ENCODE measurements around the gene SYTL3.

SYTL3 gene

GRCh38 chr6:158775832-158776231, 126.0 kb downstream of the SYTL3 start:
- DNase-seq = no peak

DNA sequence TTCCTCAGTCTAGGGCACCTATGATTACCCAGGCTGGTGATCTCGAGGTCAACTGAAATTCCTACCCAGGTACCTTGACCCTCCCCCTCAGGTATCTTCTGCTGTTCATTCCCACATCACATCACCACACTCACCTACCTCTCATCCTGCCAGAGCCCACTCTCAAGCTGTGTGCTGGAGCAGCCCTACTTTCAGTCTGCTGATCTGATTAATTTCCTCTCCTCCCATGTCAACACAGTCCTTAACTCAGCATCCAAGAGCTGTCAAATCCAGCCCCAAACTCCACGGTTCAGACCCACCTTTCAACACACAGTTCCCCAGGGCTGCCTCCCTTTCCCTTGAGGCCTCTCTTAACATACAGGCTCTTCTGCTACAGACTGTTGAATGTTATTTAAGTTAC, 126.9 kb downstream of the SYTL3 start:
- no peak for DNase-seq

DNA sequence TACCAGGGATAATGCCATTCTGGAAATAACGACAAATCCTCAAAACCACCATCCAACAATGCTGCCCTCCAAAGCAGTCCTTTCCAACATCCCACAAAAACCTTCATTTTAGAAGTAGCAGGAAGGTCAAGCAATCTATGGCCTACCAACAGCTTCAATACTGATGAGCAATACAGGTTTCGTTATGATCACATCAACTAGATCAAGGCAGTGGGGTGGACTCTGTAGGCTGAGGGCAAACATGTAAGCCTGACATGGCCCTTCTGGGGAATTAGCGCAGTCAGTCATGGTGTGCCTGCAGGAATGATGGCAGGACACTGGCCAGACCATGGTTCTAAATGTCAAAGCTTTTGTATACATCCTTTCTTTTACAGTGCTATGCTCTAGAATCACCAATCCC, 127.7 kb downstream of the SYTL3 start:
- DNase-seq = no peak

DNA sequence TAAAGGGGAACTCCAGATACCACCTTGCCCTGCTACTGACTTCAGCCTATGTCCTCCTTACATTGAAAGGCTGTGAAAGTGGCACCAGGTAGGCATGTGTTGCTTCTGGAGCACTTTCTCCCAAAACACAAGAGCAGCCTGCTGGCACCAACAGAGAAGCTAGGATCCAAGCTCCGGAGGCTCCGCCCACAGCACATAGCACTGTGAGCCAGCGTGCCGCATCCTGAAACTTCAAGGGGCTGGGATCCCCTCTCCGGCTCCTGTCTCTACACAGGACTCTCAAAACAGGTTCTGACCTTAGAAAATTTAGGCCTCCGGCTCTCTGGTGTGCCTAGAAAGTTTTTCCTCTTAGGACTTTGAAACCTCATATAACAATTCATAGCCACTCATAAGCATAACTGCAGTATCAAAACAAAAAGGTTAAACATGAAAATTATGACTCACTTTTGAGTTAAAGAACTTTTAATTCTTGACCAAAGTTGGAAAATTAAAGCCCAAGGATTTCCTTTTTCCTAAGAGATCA, 128.2 kb downstream of the SYTL3 start:
- no peak for DNase-seq

- no peak for DNase-seq
These were observed 130.5 kb downstream of the SYTL3 start for GRCh38 chr6:158780246-158780884.

DNA sequence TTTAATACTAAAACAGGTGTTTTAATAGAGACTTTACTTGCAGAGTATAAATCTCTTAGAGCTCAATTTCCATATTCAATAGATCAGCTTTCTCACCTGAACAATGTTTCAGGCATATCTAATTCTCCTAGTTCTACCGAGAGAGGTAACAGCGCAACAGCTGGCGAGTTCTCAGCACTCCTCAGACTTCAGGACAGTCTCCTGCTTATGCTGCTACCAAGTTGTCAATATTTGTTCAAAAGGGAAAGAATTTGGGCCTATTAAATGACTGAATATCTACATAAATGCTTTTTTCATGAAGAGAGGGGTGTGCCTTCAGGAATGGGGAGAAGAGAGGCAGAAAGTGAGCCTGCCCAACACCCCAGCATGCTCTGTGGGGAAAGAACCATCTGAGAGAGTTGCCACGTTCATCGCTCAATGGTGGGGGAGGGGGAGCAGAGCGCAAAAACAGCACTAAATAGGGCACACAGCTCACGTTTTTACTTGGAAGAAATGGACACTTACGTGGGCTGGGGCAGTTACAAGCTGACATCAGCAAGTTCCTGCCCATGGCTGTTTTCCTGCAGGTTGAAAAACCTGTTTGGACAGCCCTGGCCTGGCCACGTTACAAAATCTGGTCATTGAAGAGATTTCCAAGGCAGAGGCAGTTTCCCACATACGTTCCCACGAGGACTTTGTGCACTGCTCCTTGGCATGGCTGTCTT, 131.3 kb downstream of the SYTL3 start:
- DNase-seq = no peak

- no peak for DNase-seq
These were observed 132.0 kb downstream of the SYTL3 start for GRCh38 chr6:158781692-158782373.

DNA sequence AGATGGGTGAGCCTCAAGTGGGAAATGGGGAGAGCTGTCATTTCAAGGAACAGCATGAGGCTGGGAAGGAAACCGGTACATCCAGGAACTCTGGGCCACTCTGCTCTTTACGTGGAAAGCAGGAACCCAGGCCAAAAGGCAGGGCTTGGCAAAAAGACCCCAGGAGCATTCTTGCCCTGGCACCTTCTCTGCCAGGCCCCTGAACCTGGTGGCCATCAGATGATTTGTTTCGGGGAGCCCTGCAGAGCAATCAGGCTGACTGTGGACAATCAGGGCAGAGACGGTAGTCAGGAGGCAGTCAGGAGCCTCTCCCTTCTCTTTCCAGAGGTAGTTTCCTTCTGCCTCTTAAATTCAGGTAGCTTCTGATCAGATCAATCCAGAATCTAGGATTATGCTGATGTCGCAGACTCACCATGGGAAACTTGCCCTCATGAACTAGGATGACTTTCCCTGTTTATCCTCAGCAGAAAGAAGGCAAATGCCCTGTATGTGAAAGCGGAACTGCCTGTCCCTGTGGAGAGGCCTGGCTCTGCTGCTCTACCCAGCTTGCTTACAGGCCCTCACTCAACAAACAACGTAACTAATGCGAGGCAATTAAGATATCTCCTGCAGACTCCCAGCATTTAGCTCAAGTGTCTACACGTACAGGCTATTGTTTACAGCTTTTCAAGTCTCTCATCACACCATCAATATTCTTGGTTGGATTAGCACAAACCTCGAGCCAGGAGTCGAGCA, 132.7 kb downstream of the SYTL3 start:
- DNase-seq = no peak

DNA sequence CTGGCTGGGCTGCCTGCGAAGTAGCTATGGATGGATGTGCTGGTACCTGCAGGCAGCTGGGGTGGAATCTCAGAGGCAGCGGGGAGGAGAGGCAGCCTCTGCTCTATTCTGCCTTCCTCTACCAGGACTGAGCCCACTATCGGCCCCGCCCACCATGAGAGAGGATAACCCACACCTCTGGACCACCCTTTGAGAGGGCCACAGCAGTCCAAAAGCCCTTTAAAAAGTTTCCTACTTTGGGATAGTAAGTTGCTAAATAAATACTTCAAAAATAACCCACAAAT, 133.3 kb downstream of the SYTL3 start:
- DNase-seq = no peak

- DNase-seq = no peak
These were observed 134.0 kb downstream of the SYTL3 start for GRCh38 chr6:158783851-158784250.

DNA sequence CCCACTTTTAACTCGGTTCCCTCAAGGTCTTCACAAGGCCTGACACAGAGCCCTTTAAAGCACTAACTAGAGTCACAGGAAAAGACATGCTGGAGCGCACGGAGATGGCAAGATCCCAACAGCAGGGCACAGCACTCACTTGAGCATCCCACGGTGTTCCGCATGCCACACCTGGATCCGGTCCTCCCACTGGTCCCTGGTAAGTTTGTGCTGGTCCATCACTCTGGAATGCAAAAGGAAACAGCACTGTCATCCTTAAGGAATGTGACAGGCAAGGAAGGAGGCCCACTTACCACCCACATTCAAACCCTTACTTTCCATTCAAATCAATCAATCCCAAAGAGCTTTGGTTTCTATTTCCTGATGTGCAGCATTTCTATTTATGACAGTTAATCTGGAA, 134.7 kb downstream of the SYTL3 start:
- DNase-seq = no peak

- DNase-seq = no peak
These were observed 135.2 kb downstream of the SYTL3 start for GRCh38 chr6:158785036-158785435.

DNA sequence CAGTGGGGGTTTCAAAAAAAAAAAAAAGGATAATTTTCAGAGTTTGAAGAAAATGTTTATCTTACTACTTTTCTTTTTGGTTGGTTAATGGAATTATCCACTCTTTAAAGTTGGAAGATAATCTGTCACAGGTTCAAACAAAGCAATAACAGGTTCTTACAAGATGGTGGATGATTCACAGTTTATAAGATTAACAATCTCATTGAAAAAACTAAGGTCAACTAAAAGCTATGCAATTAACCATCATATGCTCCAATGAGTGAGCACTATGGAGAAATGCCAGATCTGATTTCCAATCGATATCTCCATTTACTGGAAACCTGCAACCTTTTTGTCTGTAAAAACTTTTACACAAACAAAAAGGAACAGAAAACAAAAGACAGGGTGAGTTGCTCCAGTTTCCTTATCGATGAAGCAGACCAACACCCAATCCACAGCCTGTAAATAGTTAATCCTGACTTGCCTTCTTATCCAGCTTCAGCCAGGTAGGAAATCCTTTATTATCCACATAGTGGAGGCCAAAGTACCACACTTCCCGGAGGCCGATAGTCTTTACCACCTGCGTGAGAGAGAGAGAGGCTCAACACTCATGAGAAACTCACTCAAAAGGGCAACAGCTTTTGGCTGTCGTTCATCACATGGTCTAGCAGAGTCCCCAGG, 136.9 kb downstream of the SYTL3 start:
- DNase-seq = peak; percentile 26

GRCh38 chr6:158787395-158787794, 137.5 kb downstream of the SYTL3 start:
- peak; percentile 43 for DNase-seq

- DNase-seq = peak; percentile 69
These were observed 139.5 kb downstream of the SYTL3 start for GRCh38 chr6:158789115-158789917.

- peak; percentile 3 for DNase-seq
These were observed 141.5 kb downstream of the SYTL3 start for GRCh38 chr6:158791274-158791855.

DNA sequence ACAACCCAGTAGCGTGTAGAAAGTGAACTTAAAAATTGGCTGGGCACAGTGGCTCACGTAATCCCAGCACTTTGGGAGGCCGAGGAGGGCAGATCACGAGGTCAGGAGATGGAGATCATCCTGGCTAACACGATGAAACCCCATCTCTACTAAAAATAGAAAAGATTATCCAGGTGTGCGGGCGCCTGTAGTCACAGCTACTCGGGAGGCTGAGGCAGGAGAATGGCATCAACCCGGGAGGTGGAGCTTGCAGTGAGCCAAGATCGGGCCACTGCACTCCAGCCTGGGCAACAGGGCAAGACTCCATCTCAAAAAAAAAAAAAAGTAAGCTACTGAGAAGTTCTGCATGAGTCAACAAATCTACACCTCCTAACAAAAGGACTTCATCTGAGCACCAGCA, 142.7 kb downstream of the SYTL3 start:
- DNase-seq = peak; percentile 32

DNA sequence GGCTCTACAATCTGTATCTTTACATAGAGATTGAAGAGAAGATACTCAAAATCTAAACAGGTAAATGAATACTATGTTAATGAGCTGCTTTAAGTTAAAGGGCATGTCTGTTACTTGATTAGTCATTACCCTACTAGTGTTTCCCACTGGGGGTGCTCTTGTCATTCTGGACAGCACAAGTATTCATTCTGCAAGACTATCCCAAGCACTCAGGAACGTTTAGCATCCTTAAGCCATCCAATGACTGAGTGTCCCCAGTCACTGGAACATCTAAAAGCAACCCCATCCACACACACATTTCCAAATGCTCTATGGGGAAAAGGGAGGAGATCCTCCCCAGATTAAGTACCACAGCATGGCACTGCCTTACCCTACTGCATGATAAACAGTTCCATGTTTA, 143.6 kb downstream of the SYTL3 start:
- DNase-seq = peak; percentile 59

- peak; percentile 53 for DNase-seq
These were observed 145.7 kb downstream of the SYTL3 start for GRCh38 chr6:158795516-158795915.

DNA sequence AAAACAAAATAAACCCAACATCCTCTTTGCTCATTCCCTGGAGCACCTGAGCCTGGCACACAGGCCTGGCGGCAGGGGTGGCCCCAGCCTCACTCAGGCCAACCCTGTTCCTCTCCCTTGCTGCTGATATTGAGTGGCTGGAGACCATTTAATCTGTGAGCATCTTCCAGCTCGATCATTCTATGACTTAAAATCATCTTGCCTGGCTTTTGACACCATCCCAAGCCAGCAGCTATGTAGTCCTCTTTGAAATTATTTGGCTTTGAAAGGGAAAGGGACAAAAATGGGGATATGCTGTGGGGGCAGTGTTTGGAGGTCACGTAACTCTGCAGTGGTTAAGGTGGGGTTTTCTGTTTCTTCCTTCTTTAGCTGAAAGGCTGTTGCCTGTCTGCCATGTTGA, 146.5 kb downstream of the SYTL3 start:
- peak; percentile 52 for DNase-seq
